Measurements from ENCODE around the gene ATF3. TPM values are rescaled to one million over a fixed set of nuclear protein-coding genes. Genes with fewer than 3 reads are reported as not detected.

Gene ATF3
- total RNA-seq, 1 experiment from 2014 or later = 21.8 TPM

DNA sequence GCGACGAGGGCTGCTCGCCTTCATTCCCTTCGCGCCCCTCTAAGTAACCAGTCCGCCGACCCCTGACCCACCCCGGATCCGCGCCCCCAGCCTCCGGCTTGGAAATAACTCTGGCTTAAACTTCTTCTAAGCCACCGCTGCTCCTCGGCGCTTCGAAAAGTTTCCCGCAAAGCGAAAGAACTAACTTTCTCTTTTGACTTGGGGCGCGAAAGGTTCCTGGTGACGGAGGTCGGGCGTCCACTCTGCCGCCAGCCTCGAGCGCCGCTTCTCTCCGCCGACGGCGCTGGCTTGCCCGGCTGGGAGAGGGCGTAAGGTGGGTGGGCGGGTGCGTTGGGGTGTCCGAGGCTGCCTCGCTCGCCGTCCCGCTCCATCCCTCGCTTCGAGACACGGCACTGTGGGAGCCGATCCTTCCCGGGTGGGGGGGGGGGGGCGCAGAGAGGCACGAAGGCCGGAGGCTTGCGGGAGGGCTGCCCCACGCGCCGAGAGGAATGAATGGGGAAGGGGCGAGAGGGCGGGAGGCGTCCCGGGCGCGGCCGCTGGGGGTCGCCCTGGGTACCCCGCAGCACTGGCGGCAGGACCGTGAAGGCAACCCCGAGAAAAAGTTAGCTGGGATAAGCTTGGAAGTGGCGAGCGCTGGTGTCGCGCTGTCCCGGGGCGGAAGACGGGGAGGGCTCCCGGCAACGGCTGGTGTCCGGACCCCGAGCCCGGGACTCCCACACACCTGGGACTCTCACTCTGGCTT, 569 bp downstream of the ATF3 start:
- Histone ChIP-seq H3K27me3 (replicated peaks; ENCODE audit: control insufficient read depth, insufficient read depth, low read length) (peaks cover 4% of the 10 kb centered on the region; the same call in 1 of the 2 replicates), H3K4me3 (ENCODE audit: low read depth, low read length) (peak overlapping the region; percentile 81), H3K36me3 (ENCODE audit: control insufficient read depth, insufficient read depth, low read length) (no peaks in the 10 kb centered on the region), H3K4me1 (peaks cover 28% of the 10 kb centered on the region), H3K9me3 (no peaks in the 10 kb centered on the region)
- peak overlapping the region; percentile 91 for H3K4me3 Mint-ChIP-seq (ENCODE audit: unreplicated experiment)
- no TSS peak for BruUV-seq (replicated peaks)
- CTCF ChIA-PET = interaction anchor here (0.6 to 1.9 kb wide), 16 partner anchors 10 to 1279 kb away, joined by 3 to 23 read pairs (median 4); no protein-coding TSS in a partner anchor
- TF ChIP-seq, protein P1, sequence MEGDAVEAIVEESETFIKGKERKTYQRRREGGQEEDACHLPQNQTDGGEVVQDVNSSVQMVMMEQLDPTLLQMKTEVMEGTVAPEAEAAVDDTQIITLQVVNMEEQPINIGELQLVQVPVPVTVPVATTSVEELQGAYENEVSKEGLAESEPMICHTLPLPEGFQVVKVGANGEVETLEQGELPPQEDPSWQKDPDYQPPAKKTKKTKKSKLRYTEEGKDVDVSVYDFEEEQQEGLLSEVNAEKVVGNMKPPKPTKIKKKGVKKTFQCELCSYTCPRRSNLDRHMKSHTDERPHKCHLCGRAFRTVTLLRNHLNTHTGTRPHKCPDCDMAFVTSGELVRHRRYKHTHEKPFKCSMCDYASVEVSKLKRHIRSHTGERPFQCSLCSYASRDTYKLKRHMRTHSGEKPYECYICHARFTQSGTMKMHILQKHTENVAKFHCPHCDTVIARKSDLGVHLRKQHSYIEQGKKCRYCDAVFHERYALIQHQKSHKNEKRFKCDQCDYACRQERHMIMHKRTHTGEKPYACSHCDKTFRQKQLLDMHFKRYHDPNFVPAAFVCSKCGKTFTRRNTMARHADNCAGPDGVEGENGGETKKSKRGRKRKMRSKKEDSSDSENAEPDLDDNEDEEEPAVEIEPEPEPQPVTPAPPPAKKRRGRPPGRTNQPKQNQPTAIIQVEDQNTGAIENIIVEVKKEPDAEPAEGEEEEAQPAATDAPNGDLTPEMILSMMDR (IDR thresholded peaks at IDR 0.05; ENCODE audit: insufficient read depth in 1 of 2, low read depth in 1 of 2, low read length in 1 of 2, severe bottlenecking in 1 of 2, unreplicated experiment in 1 of 2) = peak; percentile 72 to 91
- peaks cover 34% of the 10 kb centered on the region for H3K4me1 Mint-ChIP-seq (ENCODE audit: low read depth, unreplicated experiment)
- H3K9me3 Mint-ChIP-seq (ENCODE audit: unreplicated experiment) = no peaks in the 10 kb centered on the region
- H3K27ac Mint-ChIP-seq (ENCODE audit: unreplicated experiment) = peak overlapping the region; percentile 83
- intact Hi-C loops (cut with micrococcal nuclease; ENCODE audit: unreplicated experiment) = loop anchor here (1.0 to 10.0 kb wide), 7 partner anchors 13 to 406 kb away; partner anchors contain the start of genes ANGEL2, NSL1 and TATDN3
- POLR2A ChIA-PET = interaction anchor here (0.5 to 1.6 kb wide), 16 partner anchors 12 to 342 kb away, joined by 3 to 22 read pairs (median 6); partner anchors contain the start of genes FLVCR1, NSL1 and TATDN3
- peak; percentile 65 to 85 for DNase-seq
- peaks cover 37% of the 10 kb centered on the region for H3K36me3 Mint-ChIP-seq (ENCODE audit: insufficient read depth, unreplicated experiment)
- H3K27me3 Mint-ChIP-seq (ENCODE audit: insufficient read depth, unreplicated experiment) = no peaks in the 10 kb centered on the region

DNA sequence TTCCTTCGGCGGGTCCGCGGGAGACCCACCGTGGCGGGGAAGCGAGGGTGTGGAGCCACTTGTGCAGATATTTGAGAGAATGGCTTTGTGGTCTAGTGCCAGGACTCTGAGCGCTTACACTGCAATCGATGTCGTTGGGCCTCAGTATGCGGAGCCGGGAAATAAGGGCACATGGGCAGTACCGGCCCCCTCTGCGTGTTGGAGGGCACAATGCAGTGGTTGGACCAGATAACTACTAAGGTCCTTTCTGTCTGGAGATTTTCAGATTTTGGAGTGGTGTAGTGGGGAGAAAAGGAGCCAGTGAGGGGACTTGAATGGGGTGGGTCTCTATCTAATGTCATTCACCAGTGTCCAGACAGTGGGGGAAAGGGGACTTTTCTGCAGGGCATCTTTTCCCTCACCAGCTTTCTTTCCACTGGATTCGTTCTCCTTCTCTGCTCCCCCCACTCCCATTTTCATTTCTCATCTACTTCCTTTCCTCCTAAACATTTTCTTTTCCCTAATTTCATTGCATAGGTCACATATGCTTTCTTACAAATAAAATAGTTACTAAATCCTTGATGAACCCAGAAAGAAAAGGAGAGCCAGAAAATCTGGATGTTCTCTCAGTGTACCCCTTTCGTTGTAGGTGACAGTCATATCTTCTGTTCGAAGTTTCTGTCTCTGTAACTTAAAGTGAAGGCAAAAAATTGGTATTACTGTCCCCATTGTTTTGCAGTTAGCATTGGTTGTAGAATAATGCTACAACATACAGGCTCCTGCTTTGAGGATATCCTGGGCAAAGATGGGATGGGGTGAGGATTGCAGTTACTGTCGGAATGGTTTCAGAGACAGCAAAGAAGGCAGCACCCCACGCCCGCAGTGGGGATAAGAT, 1.4 kb downstream of the ATF3 start:
- ChIA-PET CTCF (interaction anchor here (0.6 to 1.9 kb wide), 11 partner anchors 9 to 1279 kb away, joined by 3 to 23 read pairs (median 4); no protein-coding TSS in a partner anchor), POLR2A (interaction anchor here (0.5 to 0.7 kb wide), 6 partner anchors 52 to 195 kb away, joined by 3 to 5 read pairs (median 3); partner anchors contain the start of genes NSL1 and TATDN3)
- Histone ChIP-seq H3K27me3 (replicated peaks; ENCODE audit: control insufficient read depth, insufficient read depth, low read length) (peaks cover 2% of the 10 kb centered on the region; the same call in 1 of the 2 replicates), H3K4me3 (ENCODE audit: low read depth, low read length) (peak overlapping the region; percentile 81), H3K4me1 (peaks cover 26% of the 10 kb centered on the region), H3K9me3 (no peaks in the 10 kb centered on the region), H3K36me3 (ENCODE audit: control insufficient read depth, insufficient read depth, low read length) (no peaks in the 10 kb centered on the region)
- intact Hi-C loops (cut with micrococcal nuclease; ENCODE audit: unreplicated experiment) = loop anchor here (1.0 to 10.0 kb wide), 6 partner anchors 51 to 405 kb away; partner anchors contain the start of genes ANGEL2, NSL1 and TATDN3
- no peaks in the 10 kb centered on the region for H3K9me3 Mint-ChIP-seq (ENCODE audit: unreplicated experiment)
- TSS peak; percentile 34 for BruUV-seq (replicated peaks)
- peaks cover 34% of the 10 kb centered on the region for H3K4me1 Mint-ChIP-seq (ENCODE audit: low read depth, unreplicated experiment)
- H3K27ac Mint-ChIP-seq (ENCODE audit: unreplicated experiment) = peak overlapping the region; percentile 83
- H3K27me3 Mint-ChIP-seq (ENCODE audit: insufficient read depth, unreplicated experiment) = no peaks in the 10 kb centered on the region
- peaks cover 46% of the 10 kb centered on the region for H3K36me3 Mint-ChIP-seq (ENCODE audit: insufficient read depth, unreplicated experiment)
- DNase-seq = no peak
- TF ChIP-seq, protein P1 (IDR thresholded peaks at IDR 0.05; ENCODE audit: insufficient read depth in 1 of 2, low read depth in 1 of 2, low read length in 1 of 2, severe bottlenecking in 1 of 2, unreplicated experiment in 1 of 2) = no peak
- peak overlapping the region; percentile 91 for H3K4me3 Mint-ChIP-seq (ENCODE audit: unreplicated experiment)

DNA sequence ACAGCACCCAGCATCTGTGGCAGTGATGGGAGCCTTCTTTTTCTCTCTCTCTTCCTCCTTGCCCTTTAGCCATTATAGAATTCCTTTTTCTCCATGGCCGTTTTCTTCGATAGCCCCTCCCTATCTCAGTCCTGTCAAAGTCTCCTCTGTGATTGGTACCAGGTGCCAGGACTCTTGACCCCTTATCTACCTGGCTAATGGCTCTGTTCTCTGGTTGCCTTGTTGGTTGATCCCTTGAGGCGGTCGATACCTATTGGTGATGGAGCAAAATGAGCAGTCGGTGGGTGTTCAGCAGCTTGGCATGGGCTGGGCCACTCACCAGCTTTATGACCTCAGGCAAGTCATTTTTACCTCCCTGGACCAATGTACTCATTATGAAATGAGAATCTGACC, 2.0 kb downstream of the ATF3 start:
- intact Hi-C loops (cut with micrococcal nuclease; ENCODE audit: unreplicated experiment) = no loop called here
- Histone ChIP-seq H3K36me3 (ENCODE audit: control insufficient read depth, insufficient read depth, low read length) (no peaks in the 10 kb centered on the region), H3K9me3 (no peaks in the 10 kb centered on the region), H3K4me3 (ENCODE audit: low read depth, low read length) (no peak overlapping the region), H3K4me1 (peaks cover 20% of the 10 kb centered on the region), H3K27me3 (replicated peaks; ENCODE audit: control insufficient read depth, insufficient read depth, low read length) (peaks cover 2% of the 10 kb centered on the region; the same call in 1 of the 2 replicates)
- H3K4me1 Mint-ChIP-seq (ENCODE audit: low read depth, unreplicated experiment) = peaks cover 27% of the 10 kb centered on the region
- ChIA-PET POLR2A (no interaction called here), CTCF (no interaction called here)
- H3K4me3 Mint-ChIP-seq (ENCODE audit: unreplicated experiment) = peak overlapping the region; percentile 91
- peaks cover 52% of the 10 kb centered on the region for H3K36me3 Mint-ChIP-seq (ENCODE audit: insufficient read depth, unreplicated experiment)
- no TSS peak for BruUV-seq (replicated peaks)
- H3K9me3 Mint-ChIP-seq (ENCODE audit: unreplicated experiment) = no peaks in the 10 kb centered on the region
- H3K27ac Mint-ChIP-seq (ENCODE audit: unreplicated experiment) = peak overlapping the region; percentile 83
- DNase-seq = no peak
- TF ChIP-seq, protein P1 (IDR thresholded peaks at IDR 0.05; ENCODE audit: insufficient read depth in 1 of 2, low read depth in 1 of 2, low read length in 1 of 2, severe bottlenecking in 1 of 2, unreplicated experiment in 1 of 2) = no peak
- no peaks in the 10 kb centered on the region for H3K27me3 Mint-ChIP-seq (ENCODE audit: insufficient read depth, unreplicated experiment)

Measured in Caco-2 (cell line).